HCT116 (cell line): Measurements from ENCODE around the gene CASZ1. TPM values are rescaled to one million over a fixed set of nuclear protein-coding genes. Genes with fewer than 3 reads are reported as not detected.

Experiments used
- ATAC-seq: fragments of 200-7000 bp; cut with Tn5 transposase; 2 replicates; pipeline ENCODE4 v1.9.1; 2020; ENCODE audit warnings: mild to moderate bottlenecking, moderate library complexity
- BruUV-seq: library from RNA; stranded (reverse); fragments of 400-500 nt; replicated peaks from 2 replicates; lab custom pipeline; 2021; lab: Mats Ljungman, UMichigan
- CTCF ChIA-PET: fragments of 300-600 bp; sonication (Branson Sonifier 250); formaldehyde crosslinking; loops from one replicate; lab custom pipeline; 2021; ENCODE audit warnings: antibody characterized with exemption; lab: Charles Lee
- POLR2A ChIA-PET: fragments of 300-600, 350-600 bp; sonication (Branson Sonifier 250); formaldehyde crosslinking; loops from one replicate; lab custom pipeline; 2021; ENCODE audit warnings: antibody characterized with exemption; lab: Charles Lee
- RAD21 ChIA-PET, 2 experiments: fragments of 300-600 bp; sonication (Branson Sonifier 250); formaldehyde crosslinking; loops; one replicate each; lab custom pipeline; 2023; ENCODE audit warnings: low total read pairs in 2 of 2; ENCODE audit not compliant: uncharacterized antibody in 2 of 2, unreplicated experiment in 2 of 2, low non-redundant PET in 1 of 2; lab: Charles Lee
- DNase-seq: peaks from one replicate; pipeline ENCODE4 v3.0.0-alpha.2; 2010; ENCODE audit warnings: low read depth, low spot score
- H2AFZ ChIP-seq: fragments of 200-600 bp; shearing (Covaris generic), sonication (generic); 2 replicates; pipeline ENCODE4 v1.6.1; 2017; ENCODE audit warnings: low read depth, mixed run types, mixed read lengths, antibody characterized with exemption, low read length; ENCODE audit not compliant: poor library complexity, severe bottlenecking
- H3K27ac ChIP-seq: 2 replicates; pipeline ENCODE4 v1.5.1; 2012; ENCODE audit warnings: low read depth, low read length
- H3K27me3 ChIP-seq: fragments of 200-600 bp; sonication (generic); 2 replicates; pipeline ENCODE4 v1.6.1; 2016; ENCODE audit warnings: mixed run types, low read length, mixed read lengths; ENCODE audit not compliant: insufficient read depth
- H3K36me3 ChIP-seq, 2 experiments: fragments of 200-500 bp in 1 of 2; fragments of 200-600 bp in 1 of 2; sonication (Bioruptor generic) in 1 of 2; sonication (generic) in 1 of 2; 2 replicates each; pipeline versions ENCODE4 v1.5.1 to v1.6.1; 2014 to 2016; ENCODE audit warnings: low read length in 2 of 2, inconsistent platforms in 1 of 2, mixed read lengths in 1 of 2, mixed run types in 1 of 2; ENCODE audit not compliant: insufficient read depth in 2 of 2, control insufficient read depth in 1 of 2
- H3K4me1 ChIP-seq, 2 experiments: fragments of 200-600 bp in 1 of 2; sonication (generic) in 1 of 2; 2 replicates each; pipeline versions ENCODE4 v1.5.1 to v1.6.1; 2012 to 2017; ENCODE audit warnings: low read length in 2 of 2, inconsistent platforms in 1 of 2, mild to moderate bottlenecking in 1 of 2, mixed read lengths in 1 of 2, mixed run types in 1 of 2, moderate library complexity in 1 of 2; ENCODE audit not compliant: insufficient read depth in 2 of 2, control insufficient read depth in 1 of 2
- H3K4me2 ChIP-seq: fragments of 200-600 bp; sonication (generic); 2 replicates; pipeline ENCODE4 v1.6.1; 2017; ENCODE audit warnings: mixed run types, low read length, mixed read lengths
- H3K4me3 ChIP-seq, 2 experiments: fragments of 200-600 bp in 1 of 2; sonication (generic) in 1 of 2; replicated peaks in 1 of 2; 2 replicates each; pipeline ENCODE4 v1.5.1; 2011 to 2016; ENCODE audit warnings: low read length in 2 of 2, control low read depth in 1 of 2, low read depth in 1 of 2, mild to moderate bottlenecking in 1 of 2, mixed read lengths in 1 of 2, mixed run types in 1 of 2
- H3K79me2 ChIP-seq: fragments of 200-600 bp; sonication (generic); 2 replicates; pipeline ENCODE4 v1.6.1; 2017; ENCODE audit warnings: mild to moderate bottlenecking, mixed run types, low read length, moderate library complexity, mixed read lengths; ENCODE audit not compliant: insufficient read depth
- H3K9ac ChIP-seq: fragments of 200-600 bp; sonication (generic); 2 replicates; pipeline ENCODE4 v1.6.1; 2016; ENCODE audit warnings: low read length, mixed read lengths
- H3K9me2 ChIP-seq: fragments of 200-600 bp; sonication (generic), shearing (Covaris generic); 2 replicates; pipeline ENCODE4 v1.6.1; 2017; ENCODE audit warnings: mixed run types, mild to moderate bottlenecking, moderate library complexity; ENCODE audit not compliant: insufficient read depth
- H3K9me3 ChIP-seq, 2 experiments: fragments of 200-500 bp in 1 of 2; fragments of 200-600 bp in 1 of 2; sonication (Bioruptor generic) in 1 of 2; sonication (generic) in 1 of 2; 2 replicates each; pipeline ENCODE4 v1.6.1; 2014 to 2017; ENCODE audit warnings: low read length in 2 of 2, mixed read lengths in 2 of 2, inconsistent platforms in 1 of 2, low read depth in 1 of 2, mild to moderate bottlenecking in 1 of 2, mixed run types in 1 of 2, moderate library complexity in 1 of 2; ENCODE audit not compliant: control insufficient read depth in 1 of 2, insufficient read depth in 1 of 2
- H4K20me1 ChIP-seq: fragments of 200-600 bp; sonication (generic), shearing (Covaris generic); 2 replicates; pipeline ENCODE4 v1.6.1; 2017; ENCODE audit warnings: mixed run types, mild to moderate bottlenecking, moderate library complexity; ENCODE audit not compliant: insufficient read depth
- ATF3 ChIP-seq: IDR thresholded peaks from 2 replicates; pipeline ENCODE4 v1.6.1; 2012
- CBX3 ChIP-seq: IDR thresholded peaks from 2 replicates; pipeline ENCODE4 v1.6.1; 2012; ENCODE audit warnings: low read depth
- CTCF ChIP-seq, 3 experiments: fragments of 200-600 bp in 1 of 3; sonication (generic) in 1 of 3; IDR thresholded peaks in 2 of 3; conservative IDR thresholded peaks in 1 of 3; 2 replicates each; pipeline ENCODE4 v1.5.1; 2012 to 2017; ENCODE audit warnings: low read depth in 2 of 3, low read length in 2 of 3, antibody characterized with exemption in 1 of 3, borderline replicate concordance in 1 of 3, control low read depth in 1 of 3, mild to moderate bottlenecking in 1 of 3, mixed read lengths in 1 of 3, mixed run types in 1 of 3, moderate library complexity in 1 of 3; ENCODE audit not compliant: insufficient read depth in 1 of 3
- ELF1 ChIP-seq: IDR thresholded peaks from 2 replicates; pipeline ENCODE4 v1.6.1; 2012; ENCODE audit warnings: low read depth, borderline replicate concordance
- JUND ChIP-seq: IDR thresholded peaks from 2 replicates; pipeline ENCODE4 v1.6.1; 2012
- POLR2AphosphoS5 ChIP-seq: IDR thresholded peaks from 2 replicates; pipeline ENCODE4 v1.6.1; 2011; ENCODE audit warnings: mild to moderate bottlenecking, low read depth, low read length, moderate library complexity
- RAD21 ChIP-seq: IDR thresholded peaks from 2 replicates; pipeline ENCODE4 v1.6.1; 2012; ENCODE audit warnings: low read depth, mild to moderate bottlenecking
- REST ChIP-seq: IDR thresholded peaks from 2 replicates; pipeline ENCODE4 v1.6.1; 2012; ENCODE audit warnings: low read depth
- SIN3A ChIP-seq: IDR thresholded peaks from 2 replicates; pipeline ENCODE4 v1.6.1; 2012; ENCODE audit warnings: low read depth
- SP1 ChIP-seq: IDR thresholded peaks from 2 replicates; pipeline ENCODE4 v1.6.1; 2012; ENCODE audit warnings: low read depth
- SRF ChIP-seq: IDR thresholded peaks from 2 replicates; pipeline ENCODE4 v1.6.1; 2012; ENCODE audit warnings: low read depth
- TCF7L2 ChIP-seq: IDR thresholded peaks from 2 replicates; pipeline ENCODE4 v1.7.0; 2011; ENCODE audit warnings: borderline replicate concordance, inconsistent platforms; ENCODE audit not compliant: insufficient read depth, insufficient read length; ENCODE audit errors: extremely low read depth
- YY1 ChIP-seq: IDR thresholded peaks from 2 replicates; pipeline ENCODE4 v1.6.1; 2011; ENCODE audit warnings: low read length, low read depth, moderate library complexity, mild to moderate bottlenecking; ENCODE audit not compliant: insufficient replicate concordance; ENCODE audit errors: extremely low read depth
- ZNF274 ChIP-seq: fragments of 200-500 bp; sonication (Bioruptor generic); IDR thresholded peaks from 2 replicates; pipeline ENCODE4 v1.6.1; 2014; ENCODE audit warnings: mild to moderate bottlenecking, low read depth, low read length, inconsistent platforms
- intact Hi-C: fragments of 100-400 bp; cut with micrococcal nuclease; formaldehyde crosslinking; loops from 2 replicates; pipeline ENCODE4 v1.10.0; 2022
- total RNA-seq: library from RNA; stranded (reverse); gene quantifications from one replicate; pipeline ENCODE4 v1.2.1, GENCODE V29; 2021; ENCODE audit not compliant: unreplicated experiment

The CASZ1 gene
- total RNA-seq, 1 experiment from 2014 or later: 7.7 TPM

- TF ChIP-seq REST (no peak), ATF3 (no peak), CTCF (IDR thresholded peaks at IDR 0.05 in 2 of 3, conservative IDR thresholded peaks at IDR 0.05 in 1 of 3; ENCODE audit: borderline replicate concordance in 1 of 3, insufficient read depth in 1 of 3, low read depth in 2 of 3, low read length in 2 of 3) (no peak), YY1 (no peak)
Observed at GRCh38 chr1:10620776-10621175, 175.7 kb downstream of the CASZ1 start (continued).

- no peak for DNase-seq
- CTCF ChIA-PET: no interaction called here
- intact Hi-C loops: no loop called here
- Histone ChIP-seq H3K27ac (no peak overlapping the region), H3K4me1 (no peaks in the 10 kb centered on the region), H3K9ac (no peak overlapping the region), H3K79me2 (no peaks in the 10 kb centered on the region), H3K4me2 (no peak overlapping the region), H4K20me1 (no peaks in the 10 kb centered on the region), H3K9me3 (no peaks in the 10 kb centered on the region), H3K9me2 (no peaks in the 10 kb centered on the region), H3K4me3 (no peak overlapping the region), H2AFZ (no peak overlapping the region), H3K36me3 (no peaks in the 10 kb centered on the region; a peak in 1 of 4 replicates), H3K27me3 (no peaks in the 10 kb centered on the region)
- RAD21 ChIA-PET: no interaction called here
- POLR2A ChIA-PET: no interaction called here
- ATAC-seq: no peak
- BruUV-seq: no TSS peak
- TF ChIP-seq RAD21 (no peak), TCF7L2 (no peak), JUND (no peak), ELF1 (no peak), SP1 (no peak), REST (no peak), CBX3 (no peak), POLR2AphosphoS5 (no peak), ZNF274 (no peak), SRF (no peak), SIN3A (no peak), YY1 (no peak)
Observed at GRCh38 chr1:10617931-10618885, 178.2 kb downstream of the CASZ1 start.
